ENCODE data around the gene ALK.

ALK gene

DNA sequence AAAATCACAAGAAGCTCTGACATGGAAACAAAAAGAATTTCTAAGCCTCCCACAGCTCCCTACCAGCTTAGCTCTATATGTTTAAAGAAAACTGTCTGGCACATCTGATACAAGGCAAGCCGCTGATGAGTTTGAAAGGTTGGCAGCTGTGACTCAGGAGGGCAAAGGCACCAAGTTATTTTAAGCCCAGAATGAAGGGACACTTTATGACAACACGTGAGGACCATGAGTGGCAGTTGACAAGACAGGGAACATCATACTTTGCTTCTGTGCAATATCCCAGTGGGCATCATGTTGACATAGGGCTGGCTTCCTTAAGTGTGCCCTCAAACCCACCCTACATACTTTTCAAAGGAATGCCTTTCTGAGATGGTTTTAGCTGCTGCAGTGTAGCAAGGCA is 533.3 kb downstream of the ALK start:
- DNase-seq, result no peak

DNA sequence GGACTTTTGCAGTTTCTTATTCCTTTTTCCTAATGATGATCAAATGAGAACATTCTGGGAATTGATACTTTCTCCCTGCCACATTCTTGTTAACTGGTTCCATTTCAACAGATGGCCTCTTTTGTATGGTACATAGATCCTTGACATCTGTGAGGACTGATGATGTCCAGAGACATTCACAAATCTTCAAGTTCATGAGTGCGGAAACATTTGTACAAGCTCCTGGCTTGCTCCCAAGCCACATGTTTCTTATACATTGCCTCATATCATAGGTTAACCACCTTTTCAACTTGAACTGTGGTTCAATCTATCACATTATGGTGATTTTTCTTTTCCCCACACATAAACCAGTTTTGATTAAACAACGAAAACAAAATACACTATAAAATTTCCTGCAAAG is 538.9 kb downstream of the ALK start:
- DNase-seq, result no peak

GRCh38 chr2:29377788-29378187 is 543.6 kb downstream of the ALK start:
- no peak for DNase-seq

- DNase-seq, result no peak
Measured at GRCh38 chr2:29376541-29376940, 544.8 kb downstream of the ALK start.

GRCh38 chr2:29375843-29376242 is 545.5 kb downstream of the ALK start:
- DNase-seq, result no peak

DNA sequence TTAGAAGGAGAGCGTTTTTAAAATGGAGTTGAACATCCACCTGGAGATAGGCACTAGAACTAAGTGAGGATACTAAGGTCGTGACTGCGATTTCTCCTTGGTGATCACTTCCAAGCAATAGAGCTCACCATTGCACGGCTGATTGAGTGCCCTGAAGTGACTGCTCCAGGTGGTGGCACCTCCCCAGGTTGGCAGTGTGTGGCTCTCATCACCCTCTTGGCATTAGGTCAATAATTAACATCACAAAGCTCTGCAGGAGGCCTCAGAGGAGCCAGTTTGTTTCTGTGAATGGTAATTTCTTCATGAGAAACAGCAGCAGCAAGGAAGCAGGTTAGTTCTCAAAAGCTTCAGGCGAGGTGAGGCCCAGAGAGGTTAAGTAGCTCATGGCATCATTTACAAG is 546.6 kb downstream of the ALK start:
- DNase-seq, result no peak

- no peak for DNase-seq
Measured at GRCh38 chr2:29373870-29374269, 547.5 kb downstream of the ALK start.

DNA sequence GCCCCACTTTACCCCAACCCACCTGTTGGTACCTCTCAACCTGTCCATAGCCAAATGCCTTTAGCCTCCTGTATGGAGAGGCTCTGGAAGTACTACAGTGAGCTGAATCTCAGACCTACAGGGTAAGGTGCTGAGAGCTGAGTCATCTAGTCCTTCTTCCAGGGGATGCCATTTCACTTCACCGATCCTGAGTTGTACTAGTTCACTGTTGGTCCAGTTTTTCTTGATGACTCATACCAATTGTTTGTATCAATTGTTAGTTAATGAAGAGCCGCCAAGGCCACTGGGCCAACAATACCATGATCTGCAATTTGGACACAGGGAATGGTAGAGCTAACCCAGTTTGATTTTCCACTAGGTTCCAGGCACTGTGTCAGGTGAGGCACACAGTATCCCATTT is 549.2 kb downstream of the ALK start:
- no peak for DNase-seq

DNA sequence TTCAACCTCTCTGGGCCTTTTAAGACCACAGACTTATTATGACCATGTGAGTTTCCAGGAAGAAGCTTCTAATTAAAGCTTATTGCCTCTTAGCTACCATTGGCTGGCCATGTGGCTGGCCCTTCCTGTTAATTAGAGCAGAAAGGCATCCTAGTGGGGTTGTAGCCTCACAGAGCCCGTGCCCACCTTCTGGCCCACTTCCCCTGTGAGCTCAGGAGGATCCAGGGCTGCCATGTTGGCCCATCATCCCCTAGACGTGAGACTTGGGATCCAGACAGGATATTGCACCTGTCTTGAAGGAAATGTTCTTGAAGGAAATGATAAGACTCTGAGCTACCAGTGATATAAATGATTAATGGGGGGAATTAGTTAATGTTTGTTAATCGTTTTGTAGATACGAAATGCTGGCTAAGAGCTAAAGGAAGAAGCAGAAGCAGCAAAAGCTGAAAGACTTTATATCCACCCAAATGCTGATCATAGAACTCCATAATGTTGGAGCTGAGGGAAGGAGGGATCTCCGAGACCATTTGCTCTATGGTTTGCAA is 550.7 kb downstream of the ALK start:
- no peak for DNase-seq

- no peak for DNase-seq
Measured at GRCh38 chr2:29370173-29370572, 551.2 kb downstream of the ALK start.

DNA sequence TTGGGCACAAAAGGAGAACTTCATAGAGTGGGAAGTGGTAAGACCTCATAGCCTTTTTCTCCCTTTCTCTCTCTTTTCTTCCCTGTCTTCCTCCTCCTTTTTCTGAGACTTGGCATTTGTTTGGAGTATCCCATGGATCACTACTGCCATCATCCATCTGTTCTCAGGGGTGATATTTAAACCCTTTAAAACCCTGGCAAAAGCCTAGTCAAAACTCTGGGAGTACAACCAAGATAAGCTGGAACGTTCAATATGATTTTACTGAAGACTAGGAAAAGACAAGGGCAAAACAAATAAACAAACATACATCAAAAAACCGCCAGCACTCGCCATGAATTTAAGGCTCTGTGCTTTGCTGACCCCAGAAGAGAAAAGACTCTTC is 552.7 kb downstream of the ALK start:
- DNase-seq, result no peak

DNA sequence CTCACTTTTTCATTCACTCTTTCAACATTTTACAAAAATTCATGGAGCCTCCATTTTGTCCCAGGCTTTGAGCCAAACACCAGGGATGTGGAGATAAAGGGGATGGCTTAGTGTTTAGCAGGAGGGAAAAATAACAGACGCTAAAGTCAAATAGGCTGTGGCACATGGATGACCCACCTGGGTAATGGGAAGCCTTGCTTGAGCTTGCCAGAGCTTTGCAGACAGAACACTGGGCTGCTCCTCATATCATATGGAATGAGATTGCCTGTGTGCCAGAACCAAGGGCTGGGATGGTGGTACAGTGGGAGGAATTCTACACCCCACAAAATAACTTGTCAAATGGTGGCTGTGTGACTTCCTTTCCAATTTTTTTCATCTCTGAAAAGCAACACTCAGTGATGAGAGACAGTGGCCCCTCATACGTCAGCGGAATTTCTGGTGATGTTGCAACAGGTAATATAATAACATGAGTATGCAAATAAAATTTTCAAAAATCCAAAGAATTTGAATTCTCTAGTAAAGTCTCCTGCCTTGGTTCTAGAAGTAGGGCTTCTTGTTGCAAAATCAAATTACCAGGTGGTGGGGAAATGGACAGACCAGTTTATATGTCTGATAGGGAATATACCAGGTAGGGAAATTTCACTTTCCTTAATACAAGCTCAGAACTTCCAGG is 553.3 kb downstream of the ALK start:
- no peak for DNase-seq

DNA sequence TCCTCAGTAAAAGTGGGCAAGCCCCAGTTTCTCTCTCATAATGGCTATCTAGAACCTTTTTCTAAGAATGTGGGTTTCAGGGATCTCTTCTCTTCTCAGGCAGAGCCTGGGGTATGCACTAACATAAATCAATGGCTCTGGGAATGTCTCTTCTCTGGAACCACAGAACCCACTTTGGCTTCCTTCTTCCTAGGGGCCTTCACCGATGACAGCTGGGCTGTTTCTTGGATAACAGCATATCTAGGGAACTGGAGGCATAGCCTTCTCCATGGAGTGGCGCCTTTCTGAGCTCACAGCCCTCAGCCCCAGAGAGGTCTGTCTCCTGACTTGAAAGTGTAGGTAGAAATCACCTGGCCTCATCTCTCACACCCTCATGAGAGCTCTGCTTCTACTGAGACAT is 558.3 kb downstream of the ALK start:
- DNase-seq, result no peak

DNA sequence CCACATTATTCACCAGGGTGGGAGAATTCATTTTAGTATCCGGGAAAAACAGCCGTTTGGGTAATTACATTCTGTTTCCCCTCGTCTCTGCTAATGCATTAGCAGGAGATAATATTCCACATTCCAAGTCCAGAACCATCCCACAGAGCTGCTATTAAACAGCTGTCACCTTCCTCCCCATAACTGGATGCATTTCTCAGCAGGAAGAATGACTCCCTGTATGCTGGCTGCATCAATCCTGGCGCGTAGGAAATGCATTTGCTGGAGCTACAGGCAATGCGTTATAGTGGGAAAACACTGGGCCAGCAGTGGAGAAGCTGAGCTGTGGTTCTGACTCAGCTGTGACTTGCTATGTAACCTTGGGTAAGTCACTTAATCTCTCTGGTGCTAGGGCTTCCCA is 560.2 kb downstream of the ALK start:
- DNase-seq, result no peak

- no peak for DNase-seq
Measured at GRCh38 chr2:29360016-29360784, 561.2 kb downstream of the ALK start.

GRCh38 chr2:29353403-29353991 is 567.9 kb downstream of the ALK start:
- no peak for DNase-seq

DNA sequence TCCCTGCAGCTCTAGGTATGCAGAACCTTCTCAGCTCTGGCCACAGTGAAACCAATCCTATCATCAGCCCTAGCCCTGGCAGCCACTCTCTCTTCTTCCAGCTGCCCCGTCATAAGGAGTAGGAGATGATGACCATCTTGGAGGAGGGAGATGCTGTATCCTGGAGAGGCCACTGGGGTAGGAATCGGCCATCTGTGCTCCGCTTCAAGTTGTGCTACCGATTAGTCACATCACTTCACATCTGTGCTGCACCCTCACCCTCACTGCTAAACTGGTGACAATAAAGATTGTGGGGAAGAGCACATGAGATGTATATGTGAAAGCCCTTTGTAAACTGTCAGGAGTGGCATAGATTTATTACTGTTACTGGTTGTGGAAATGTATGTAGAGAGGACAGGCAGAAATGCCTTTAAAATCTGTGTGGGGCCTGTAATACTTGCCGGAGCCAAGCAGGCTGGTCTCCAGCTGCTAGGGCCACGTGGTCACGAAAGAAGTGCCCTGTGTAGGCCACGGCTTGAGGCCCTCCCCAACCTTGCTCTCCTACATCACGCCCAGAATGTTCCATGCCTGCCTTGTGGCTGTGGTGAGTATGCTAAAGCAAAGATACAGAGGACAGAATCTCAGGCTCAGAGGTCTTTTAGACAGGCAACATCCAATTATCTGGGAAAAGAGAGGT is 569.3 kb downstream of the ALK start:
- no peak for DNase-seq

GRCh38 chr2:29351248-29351647 is 570.1 kb downstream of the ALK start:
- no peak for DNase-seq

DNA sequence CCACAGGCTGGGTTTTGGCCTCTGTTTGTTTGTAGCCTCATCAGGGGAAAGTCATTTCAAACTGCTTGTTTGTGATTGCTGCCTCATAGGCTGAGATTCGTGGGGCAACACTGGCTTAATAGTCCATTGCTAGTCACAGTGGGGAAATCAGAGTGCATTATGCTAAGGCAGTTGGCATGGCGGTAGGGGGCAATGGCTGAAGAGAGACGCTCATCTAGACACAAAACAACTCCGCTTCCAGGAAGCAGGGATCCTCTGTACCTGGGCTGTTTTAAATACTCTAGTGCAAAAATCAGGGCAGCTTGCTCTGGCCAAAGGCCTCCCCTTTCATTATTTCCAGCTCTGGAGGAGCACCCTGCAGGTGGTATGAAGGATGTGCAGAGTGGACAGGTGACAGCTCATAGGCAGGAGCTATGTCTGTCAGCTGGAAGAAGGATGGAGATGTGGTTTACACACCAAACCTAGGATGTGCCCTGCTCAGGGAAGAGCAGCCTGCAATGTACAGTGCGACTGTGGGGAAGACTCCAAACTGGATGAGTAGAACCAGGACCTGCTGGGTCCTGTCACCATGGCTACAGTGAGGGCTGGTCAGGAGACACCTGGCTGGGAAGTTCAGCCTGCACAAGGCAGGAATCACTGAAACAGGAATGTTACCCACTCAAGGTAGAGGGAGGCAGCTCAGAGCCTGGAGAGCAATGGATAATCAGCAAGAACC is 571.9 kb downstream of the ALK start:
- DNase-seq, result no peak

DNA sequence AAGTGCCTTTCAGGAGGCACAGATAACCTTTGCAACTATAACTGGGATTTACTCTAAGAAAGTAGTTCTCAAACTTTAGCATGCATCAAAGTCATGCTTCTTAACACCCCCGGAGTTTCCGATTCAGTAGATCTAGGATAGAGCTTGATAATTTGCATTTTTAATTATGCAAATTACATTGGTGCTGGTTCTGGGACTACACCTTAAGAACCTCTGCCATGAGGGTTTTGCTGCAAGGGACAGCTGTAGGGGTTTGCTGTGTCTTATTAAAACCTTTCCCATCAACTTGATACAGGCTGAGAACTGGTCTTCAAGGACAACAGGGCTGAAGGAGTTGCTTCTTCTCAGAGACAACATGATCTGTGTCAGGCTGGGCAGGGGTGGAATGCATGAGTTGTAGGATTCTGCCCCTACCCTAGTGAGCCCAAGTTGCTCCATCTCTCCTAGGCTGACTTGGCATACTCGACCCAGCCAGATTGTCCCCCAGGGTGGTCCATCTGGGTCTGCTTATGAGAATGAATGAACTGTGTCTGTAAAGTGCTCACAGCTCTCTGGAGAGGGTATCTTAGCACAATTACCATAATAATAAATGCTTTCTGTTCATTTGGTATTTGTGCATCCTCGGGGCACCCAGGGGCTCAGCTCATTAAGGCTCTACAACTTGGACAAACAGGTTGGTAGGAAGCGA is 573.5 kb downstream of the ALK start:
- no peak for DNase-seq

GRCh38 chr2:29345236-29345635 is 576.1 kb downstream of the ALK start:
- no peak for DNase-seq

GRCh38 chr2:29343830-29344229 is 577.6 kb downstream of the ALK start:
- no peak for DNase-seq

Measured in NCI-H748 treated with DMSO at 0.1 percent for 48 hours (cell line).